NCI-H510A (cell line): ENCODE results near the gene HLA-DRB1.
"Not testable (repeated sequence)": the region's sequence is repeated elsewhere in the genome, so short reads cannot be mapped to it uniquely, and the experiment has no call there.

Source experiments
- DNase-seq: peaks from one replicate; lab custom pipeline; 2025; lab: John Stamatoyannopoulos, UW

HLA-DRB1 gene

GRCh38 chr6:32558426-32559057 is 31.1 kb downstream of the HLA-DRB1 start:
- DNase-seq = no peak

- DNase-seq = no peak
Measured at GRCh38 chr6:32554116-32554965, 35.3 kb downstream of the HLA-DRB1 start.

- no peak for DNase-seq
Measured at GRCh38 chr6:32553037-32553742, 36.5 kb downstream of the HLA-DRB1 start.

GRCh38 chr6:32551410-32551809 is 38.2 kb downstream of the HLA-DRB1 start:
- DNase-seq = no peak

- no peak for DNase-seq
Measured at GRCh38 chr6:32539839-32540238, 49.8 kb downstream of the HLA-DRB1 start.

DNA sequence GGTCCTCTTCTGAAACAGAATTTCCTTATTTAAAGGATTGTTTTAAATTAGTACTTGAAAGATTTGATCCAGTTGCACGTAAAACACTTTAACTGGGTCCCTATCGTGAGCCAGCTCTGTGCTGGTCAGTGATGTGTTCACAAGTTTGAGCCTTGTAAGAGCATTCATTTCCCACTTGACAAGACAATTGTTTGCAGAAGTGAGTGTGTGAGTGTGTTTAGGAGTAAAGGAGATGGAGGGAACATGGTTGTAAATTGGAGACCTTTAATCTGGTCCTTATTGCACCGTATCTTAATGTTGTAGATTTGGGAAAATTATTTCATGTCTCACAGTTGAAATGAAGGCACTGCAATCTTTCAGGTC is 59.2 kb downstream of the HLA-DRB1 start:
- DNase-seq = not testable (repeated sequence)

DNA sequence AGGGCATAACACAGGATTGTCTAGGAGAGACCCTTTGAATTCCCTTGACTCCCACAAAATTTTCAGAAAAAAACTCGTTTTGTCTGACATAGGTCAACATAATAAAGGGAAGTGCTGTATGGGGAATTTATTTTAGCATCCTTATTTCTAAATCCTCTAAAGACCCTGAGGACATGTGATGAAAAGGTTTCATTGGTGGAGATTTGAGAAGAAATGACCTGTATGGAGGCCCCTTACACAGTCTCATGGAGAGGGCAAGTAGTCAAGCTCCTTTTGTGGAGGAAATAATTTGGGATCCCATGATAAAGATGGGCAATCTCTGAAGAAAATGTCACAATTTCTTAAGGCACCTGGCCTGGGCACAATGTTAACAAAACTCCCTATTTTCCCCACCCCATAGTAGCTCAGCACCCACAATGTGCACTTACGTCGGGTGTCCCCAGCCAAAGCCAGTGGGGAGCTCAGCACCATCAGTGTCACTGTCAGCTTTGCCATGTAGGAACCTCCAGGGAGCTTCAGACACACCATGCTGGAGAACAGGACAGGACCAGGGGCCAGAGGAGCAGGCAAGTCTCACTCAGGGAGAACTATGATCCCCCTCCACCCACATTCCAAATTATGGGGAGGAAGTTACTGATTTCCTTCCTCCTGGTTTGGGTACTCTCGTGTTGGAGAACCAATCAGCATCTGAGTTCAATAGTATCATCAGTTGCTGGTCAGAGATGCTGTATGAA is 59.8 kb downstream of the HLA-DRB1 start, which contains the start of gene HLA-DRB5:
Gene HLA-DRB5, minus strand, starts transcription at position 591 of the 734 bp plus-strand sequence. Its CDS starts 63 bp downstream, at position 528.
- DNase-seq = no peak
